HG03280 (cell line): ENCODE measurements around the gene PRDM16.

ENCODE experiments used
- ATAC-seq: cut with Tn5 transposase; IDR thresholded peaks from one replicate; pipeline ENCODE4 v1.9.1; 2021; ENCODE audit warnings: mild to moderate bottlenecking, moderate library complexity; ENCODE audit not compliant: unreplicated experiment

PRDM16 gene

GRCh38 chr1:3032371-3033039, 36.5 kb upstream of the PRDM16 start:
- no peak for ATAC-seq

GRCh38 chr1:3033040-3033789, 35.8 kb upstream of the PRDM16 start:
- ATAC-seq = no peak

GRCh38 chr1:3033790-3034090, 35.3 kb upstream of the PRDM16 start:
- ATAC-seq = no peak

- ATAC-seq = no peak
Measured at GRCh38 chr1:3034162-3034561, 34.8 kb upstream of the PRDM16 start.

- no peak for ATAC-seq
Measured at GRCh38 chr1:3034728-3035562, 34.1 kb upstream of the PRDM16 start.

GRCh38 chr1:3035563-3036446, 33.2 kb upstream of the PRDM16 start:
- no peak for ATAC-seq

GRCh38 chr1:3036447-3037280, 32.3 kb upstream of the PRDM16 start:
- no peak for ATAC-seq

GRCh38 chr1:3037281-3038040, 31.5 kb upstream of the PRDM16 start:
- ATAC-seq = no peak

DNA sequence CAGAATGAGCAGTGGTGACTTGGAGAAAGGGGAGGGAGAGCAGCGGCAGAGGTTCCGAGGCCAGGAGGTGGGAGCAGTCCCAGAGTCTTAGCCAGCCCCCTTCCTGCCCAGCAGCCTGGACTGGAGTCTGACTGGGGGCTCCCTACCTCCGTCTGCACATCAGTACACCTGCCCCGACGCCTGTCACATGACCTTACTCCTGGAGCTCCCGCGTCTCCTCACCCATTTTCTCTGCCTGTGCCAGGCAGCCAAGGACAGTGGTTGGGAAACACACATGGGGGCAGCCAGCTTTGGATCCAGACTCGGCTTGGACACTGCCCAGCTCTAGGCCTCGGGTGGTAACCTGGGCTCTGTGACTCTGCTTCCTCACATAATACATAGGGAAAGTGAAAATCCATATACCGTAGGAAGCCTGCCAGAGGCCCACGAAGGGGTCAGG, 30.9 kb upstream of the PRDM16 start:
- ATAC-seq = no peak

GRCh38 chr1:3038571-3039181, 30.3 kb upstream of the PRDM16 start:
- no peak for ATAC-seq

GRCh38 chr1:3040004-3040403, 29.0 kb upstream of the PRDM16 start:
- ATAC-seq = no peak

DNA sequence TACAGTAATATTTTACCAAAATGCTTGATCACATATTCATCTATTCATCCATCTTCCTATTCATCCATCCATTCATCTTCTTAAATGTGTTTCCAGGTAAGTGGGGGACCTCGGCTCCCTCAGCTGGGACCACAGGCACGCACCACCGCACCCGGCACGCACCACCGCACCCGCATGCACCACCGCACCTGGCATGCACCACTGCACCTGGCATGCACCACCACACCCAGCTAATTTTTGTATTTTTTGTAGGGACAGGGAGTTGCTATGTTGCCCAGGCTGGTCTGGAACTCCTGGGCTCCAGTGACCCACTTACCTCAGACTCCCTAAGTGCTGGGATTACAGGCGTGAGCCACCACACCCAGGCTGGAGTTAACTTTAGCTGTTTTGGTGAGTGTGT, 26.5 kb upstream of the PRDM16 start:
- no peak for ATAC-seq

GRCh38 chr1:3049164-3049563, 19.8 kb upstream of the PRDM16 start:
- ATAC-seq = no peak

GRCh38 chr1:3049905-3050304, 19.1 kb upstream of the PRDM16 start:
- no peak for ATAC-seq

DNA sequence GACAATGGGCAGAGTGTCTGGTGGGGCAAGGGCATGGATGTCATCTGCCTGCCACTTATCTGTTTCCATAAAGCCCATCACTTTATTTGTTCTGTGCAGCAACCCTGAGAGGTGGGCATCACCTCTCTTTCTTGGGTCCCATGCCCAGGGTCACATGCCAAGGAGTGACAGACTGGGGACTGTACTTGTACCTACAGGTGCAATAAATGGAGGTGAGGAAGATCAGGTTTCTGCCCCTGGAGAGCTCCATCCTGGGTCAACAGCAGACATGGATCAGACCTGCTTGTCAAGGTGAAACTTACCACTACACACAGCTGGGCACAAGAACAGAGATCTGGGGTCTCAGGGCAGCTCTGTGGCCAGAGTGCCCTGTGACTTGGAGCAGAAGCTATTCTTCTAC, 18.4 kb upstream of the PRDM16 start:
- ATAC-seq = no peak

GRCh38 chr1:3051270-3052268, 17.4 kb upstream of the PRDM16 start:
- ATAC-seq = no peak

- ATAC-seq = no peak
Measured at GRCh38 chr1:3052501-3052900, 16.5 kb upstream of the PRDM16 start.
